Measurements from ENCODE around the gene CORO2A. TPM values are rescaled to one million over a fixed set of nuclear protein-coding genes. Genes with fewer than 3 reads are reported as not detected.
A peak's percentile ranks its signal among the peaks of the same experiment; 100 is the strongest.

Gene CORO2A
- total RNA-seq, 2 donors from 2014 or later: 56.5 to 70.4 TPM

DNA sequence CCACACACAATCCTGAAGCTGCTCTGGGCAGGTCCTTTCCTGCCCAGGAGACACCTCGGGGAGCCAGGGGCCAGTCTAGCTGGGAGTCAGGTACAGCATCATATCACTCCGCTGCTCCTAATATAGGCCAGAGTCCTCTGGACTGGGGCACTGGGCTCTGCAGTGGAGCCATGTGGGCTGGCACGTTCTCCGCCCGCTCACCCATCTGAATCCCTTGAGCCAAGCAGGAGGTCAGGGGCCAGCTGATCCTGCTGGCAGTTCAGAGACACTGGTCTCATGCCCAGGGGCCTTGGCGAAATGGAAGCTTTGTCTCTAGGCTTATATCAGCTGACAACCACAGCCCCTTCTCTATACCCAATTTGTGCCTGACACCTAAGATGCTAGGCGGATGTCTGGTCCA is 9.3 kb upstream of the CORO2A start:
- DNase-seq (no peak), ATAC-seq (no peak)
- intact Hi-C loops (cut with DNase I, micrococcal nuclease): loop anchor here in 1 of 2 donors (10.0 kb wide), 1 partner anchor 53 kb away; the partner anchor contains the start of gene TBC1D2

DNA sequence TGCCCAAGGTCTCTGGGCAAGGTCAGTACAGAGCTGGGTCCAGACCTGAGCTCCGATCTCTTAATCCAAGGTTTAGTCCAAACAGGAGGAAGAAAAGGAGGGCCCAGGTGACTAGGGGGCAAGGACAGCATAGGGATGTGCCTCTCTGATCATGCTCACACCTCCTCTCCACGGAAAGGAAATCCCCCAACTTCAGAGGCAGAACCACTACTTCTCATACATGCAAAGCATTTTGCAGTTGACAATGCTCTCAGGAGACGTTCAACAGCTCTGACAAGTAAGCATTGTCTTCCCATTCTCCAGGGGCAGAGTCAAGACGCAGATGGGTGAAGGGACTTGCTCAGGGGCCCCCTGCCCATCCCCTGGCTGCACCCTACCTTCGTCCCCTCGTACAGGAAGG is 8.7 kb upstream of the CORO2A start:
- ATAC-seq (no peak), DNase-seq (no peak)
- intact Hi-C loops (cut with DNase I, micrococcal nuclease): loop anchor here in 1 of 2 donors (10.0 kb wide), 1 partner anchor 54 kb away; the partner anchor contains the start of gene TBC1D2

DNA sequence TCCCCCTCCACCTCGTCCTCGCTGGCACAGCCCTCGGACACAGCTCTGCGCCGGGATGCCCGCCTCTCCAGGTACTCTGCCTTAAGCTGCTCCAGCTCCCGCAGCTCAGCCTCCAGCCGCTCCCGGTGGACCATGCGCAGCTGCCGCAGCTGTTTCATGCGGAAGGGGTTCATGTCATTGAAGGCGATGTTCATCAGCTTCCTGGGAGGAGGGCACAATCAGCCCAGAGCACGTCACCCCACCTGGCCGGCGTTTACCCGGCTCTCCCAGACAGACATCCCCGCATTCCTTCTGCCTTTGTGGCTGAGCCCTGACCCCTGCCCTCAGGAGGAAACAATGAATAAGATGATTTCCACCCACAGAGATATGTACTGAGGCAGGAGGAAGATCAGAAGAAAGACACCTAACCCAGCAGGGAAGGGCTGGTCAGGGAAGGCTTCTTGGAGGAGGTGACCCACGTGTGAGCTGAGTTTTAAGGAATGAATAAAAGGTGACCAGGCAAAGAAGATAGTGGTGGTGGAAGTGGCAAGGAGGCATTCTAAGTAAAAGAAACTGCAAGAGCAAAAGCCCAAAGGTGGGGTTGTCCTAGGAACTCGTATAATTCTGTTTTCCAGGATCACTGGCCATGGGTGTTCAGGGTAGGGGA is 7.1 kb upstream of the CORO2A start:
- ATAC-seq: no peak
- intact Hi-C loops (cut with DNase I, micrococcal nuclease): loop anchor here in 1 of 2 donors (10.0 kb wide), 1 partner anchor 55 kb away; the partner anchor contains the start of gene TBC1D2
- no peak for DNase-seq

DNA sequence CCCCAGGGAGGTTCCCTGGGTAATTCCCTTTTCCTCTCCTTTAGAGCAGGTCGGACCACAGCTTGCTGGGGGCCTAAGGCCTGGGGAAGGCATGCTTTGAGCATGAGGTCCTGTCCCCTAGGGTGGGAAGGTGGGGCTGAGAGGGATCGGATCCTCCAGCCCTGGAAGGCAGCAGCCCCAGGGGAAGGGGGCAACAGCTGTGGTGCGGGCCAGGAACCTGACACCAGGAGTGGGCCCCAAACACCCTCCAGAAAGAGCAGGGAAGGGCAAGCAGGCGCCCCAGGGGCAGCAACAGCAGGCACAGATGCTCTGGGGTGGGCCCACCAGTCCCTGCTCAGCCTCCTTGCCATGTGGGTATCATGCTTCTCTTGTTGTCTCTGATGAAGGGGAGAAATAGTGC is 3.2 kb upstream of the CORO2A start:
- ATAC-seq (no peak), DNase-seq (no peak)
- intact Hi-C loops (cut with DNase I, micrococcal nuclease): no loop called here

DNA sequence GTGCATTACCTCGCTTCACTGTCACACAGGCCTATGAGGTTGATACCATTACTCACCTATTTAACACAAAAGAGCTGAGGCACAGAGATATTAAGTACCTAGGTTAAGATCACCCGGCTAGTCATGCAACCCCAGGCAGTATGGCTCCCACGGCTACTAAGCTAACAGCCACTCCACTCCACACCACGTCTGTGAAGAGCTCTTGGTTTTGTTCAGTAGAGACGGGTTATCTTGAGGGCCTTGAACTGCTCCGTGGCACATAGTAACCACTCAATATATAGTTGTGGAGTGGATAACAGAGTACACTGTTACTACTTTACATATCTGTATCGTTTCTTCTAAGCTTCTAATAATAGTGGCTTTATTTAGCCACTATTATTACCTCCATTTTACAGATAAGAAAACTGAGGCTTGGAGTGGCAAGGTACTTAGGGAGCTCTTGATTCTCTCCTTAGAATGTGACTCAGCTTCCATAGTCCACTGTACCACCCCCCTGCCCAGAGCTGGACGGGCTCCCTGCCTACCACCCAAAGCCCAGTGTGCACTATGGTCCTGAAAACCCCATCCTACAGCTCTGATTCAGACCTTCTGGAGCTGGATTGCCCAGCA is 1.0 kb upstream of the CORO2A start:
- intact Hi-C loops (cut with DNase I, micrococcal nuclease): no loop called here
- DNase-seq (no peak), ATAC-seq (no peak)

DNA sequence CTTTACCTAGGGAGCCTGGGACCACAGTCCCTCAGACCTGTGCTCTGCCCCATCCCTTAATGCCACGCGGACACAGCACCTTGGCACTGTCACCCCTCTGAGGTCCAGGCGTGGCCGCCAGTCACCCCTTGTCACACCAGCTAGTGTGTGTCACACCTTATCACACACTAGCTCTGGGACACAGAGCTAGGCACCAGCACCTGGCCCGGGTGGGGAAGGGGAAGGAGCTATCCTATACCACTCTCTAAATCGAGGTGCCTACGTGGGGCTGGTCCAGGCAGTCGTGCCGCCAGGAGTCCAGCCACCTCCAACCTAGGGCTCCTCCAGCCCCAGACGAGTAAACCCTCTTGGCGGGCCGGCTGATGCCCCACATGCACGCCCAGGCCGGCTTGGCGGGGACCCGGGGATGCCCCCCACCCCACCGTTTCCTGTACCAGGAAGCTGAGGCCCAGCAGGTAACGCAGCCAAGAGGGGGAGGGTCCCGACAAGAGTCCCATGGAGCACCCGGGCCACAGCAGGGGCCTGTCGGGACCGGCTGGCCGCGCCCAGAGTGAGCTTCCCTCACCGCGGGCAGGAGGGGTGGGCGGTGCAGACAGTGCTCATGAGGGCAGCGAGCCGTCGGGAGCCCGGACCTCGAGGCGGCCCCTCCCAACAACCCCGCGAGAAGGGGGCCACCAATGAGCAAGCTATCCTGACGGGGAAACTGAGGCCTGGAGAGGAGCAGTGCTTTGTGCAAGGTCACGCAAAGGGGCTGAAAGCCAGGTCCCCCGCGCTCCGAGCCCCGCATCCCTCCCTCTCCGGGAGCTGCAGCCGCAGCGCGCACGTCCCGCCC is 550 bp downstream of the CORO2A start:
- intact Hi-C loops (cut with DNase I, micrococcal nuclease): no loop called here
- ATAC-seq: peak; percentile 53
- DNase-seq: peak; percentile 60 to 70

DNA sequence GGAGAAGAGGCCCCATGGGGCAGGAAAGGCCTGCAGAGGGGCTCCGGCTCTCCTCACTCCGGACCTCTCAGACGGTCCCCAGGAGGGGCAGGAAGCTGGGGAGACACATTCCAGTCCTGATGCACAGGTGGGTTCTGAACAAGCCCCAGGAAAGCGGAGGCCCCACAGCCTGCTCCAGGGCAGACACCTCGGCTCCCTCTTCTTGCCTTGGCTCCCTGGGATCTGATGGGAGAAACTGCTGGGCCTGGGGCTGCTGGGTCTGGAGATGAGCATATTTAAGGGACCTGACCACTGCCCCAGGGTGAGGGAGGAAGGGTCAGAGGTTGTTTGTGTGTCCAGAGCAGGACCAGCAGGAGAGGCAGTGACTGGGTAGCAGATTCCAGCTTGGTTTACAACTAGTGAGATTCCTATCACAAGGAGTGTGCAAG is 1.2 kb downstream of the CORO2A start:
- intact Hi-C loops (cut with DNase I, micrococcal nuclease): no loop called here
- no peak for ATAC-seq
- DNase-seq: no peak

DNA sequence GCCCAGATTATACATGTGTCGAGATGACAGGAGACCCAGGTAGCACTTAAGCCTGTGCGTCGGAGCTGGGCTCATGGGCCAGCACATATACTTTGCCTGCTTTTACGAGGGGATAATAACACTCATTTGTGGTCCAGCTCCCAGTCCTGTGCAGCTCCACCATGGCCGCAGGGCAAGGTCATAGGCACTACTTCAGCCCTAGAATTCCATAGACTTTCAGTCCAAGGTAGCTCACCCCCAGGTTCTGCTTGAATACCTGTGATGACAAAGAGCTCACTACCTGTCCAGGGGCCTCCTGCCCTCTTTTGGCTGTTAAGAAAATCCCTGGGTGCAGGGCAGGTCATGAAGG is 1.7 kb downstream of the CORO2A start:
- ATAC-seq: no peak
- DNase-seq: no peak
- intact Hi-C loops (cut with DNase I, micrococcal nuclease): no loop called here

DNA sequence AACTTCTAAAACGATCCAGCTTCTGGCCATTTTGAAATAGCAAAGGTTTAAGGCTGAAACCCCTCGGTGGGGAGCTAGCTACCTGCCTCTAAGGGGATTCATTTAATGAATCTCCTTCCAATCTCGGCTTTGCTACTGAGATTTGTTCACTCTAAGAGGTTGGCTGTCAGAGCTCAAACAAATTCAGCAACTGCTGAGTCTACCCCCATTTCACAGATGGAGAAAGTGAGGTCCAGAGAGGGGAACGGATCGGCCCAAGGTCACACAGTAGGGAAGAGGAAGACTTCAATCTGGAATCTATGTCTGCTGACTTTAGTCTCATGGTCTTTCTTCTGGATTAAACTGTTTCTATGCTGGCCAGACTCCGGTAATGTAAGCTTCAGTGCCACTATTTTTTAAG is 3.0 kb downstream of the CORO2A start:
- no peak for DNase-seq
- intact Hi-C loops (cut with DNase I, micrococcal nuclease): no loop called here
- ATAC-seq: no peak

DNA sequence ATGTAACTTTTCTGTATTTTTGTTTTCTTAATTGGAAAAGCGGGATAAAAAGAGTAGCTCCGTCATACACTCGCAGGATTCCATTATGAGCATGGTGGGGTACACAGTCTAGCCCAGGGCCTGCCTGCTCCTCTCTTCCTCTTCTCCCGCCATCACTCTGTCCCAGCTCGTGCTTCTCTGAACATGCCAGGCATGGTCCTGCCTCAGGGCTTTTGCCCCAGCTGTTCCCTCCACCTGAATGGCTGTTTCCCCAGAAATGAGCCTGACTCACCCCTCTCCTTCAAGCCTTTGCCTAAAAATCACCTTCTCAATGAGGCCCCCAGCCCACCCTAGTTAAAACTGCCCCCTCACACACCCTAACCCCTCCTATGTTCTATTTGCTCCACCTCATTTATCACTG is 4.5 kb downstream of the CORO2A start:
- DNase-seq: no peak
- intact Hi-C loops (cut with DNase I, micrococcal nuclease): no loop called here
- no peak for ATAC-seq

DNA sequence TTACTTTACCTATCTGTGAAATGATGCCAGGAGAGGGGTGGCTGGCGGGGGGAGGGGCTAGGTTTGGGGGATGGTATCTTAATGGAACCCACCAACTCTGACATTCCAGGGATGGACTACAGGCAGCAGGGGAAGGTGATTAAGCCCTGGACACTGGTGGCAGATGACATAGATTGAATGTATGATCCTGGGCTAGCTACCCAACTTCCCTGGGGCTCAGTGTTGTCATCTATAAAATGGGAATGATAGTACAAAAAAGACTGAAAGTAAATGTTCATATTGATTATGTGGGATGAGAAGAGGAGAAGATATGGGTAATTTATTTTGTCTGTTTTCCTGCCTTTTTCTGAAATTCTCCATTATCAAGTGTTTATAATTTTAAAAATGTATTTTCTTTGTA is 6.2 kb downstream of the CORO2A start:
- no peak for DNase-seq
- intact Hi-C loops (cut with DNase I, micrococcal nuclease): no loop called here
- ATAC-seq: no peak

DNA sequence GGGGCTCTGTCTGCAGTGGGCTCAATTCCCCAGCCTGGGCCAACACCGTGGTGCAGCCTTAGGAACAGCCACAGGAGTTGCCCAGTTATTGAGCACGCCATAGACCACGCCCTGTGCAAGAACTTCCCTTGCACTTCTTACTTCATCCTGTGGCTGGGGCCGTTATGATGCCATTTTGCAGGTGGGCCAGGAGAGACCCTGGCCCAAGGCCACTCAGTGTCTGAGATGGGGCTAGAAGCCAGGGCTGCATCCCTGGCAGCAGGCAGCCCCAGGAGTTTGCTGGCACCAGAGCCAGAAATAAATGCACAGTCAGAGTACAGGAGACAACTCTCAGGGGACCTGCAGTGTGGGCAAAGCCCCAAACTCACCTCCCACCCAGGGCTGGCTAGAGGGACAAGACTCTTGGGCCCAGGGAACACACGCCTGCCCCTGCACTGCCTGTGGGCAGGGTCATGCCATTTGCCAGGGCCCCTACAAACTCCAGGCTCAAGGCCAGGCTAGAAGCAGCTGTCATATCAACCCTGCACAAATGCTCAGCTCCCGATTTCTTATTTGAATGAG is 6.7 kb downstream of the CORO2A start:
- intact Hi-C loops (cut with DNase I, micrococcal nuclease): no loop called here
- ATAC-seq (no peak), DNase-seq (no peak)

DNA sequence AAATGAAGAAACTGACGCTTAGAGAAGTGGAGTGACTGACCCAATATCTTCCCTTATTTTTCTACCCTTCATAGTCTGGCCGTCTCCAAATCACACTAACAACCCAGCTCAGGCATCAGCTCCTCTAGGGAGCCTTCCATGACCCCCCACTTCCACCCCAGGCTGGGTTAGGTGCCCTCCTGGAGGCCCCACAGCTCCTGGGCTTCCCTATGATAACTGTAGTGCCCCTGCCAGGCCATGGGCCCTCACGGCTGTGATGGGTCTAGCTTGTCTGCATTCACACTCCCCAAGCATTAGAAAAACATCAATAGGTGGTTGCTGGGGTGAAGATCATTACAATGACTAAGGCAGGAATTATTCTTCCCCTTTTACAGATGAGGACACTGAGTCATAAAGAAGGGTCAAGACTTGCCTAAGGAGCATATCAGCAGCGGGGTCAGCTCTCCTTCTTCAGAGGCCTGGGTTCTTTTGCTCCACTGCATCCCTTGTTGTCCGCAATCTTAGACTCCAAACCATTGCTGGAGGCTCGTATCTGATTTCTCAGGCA is 7.3 kb downstream of the CORO2A start:
- no peak for DNase-seq
- intact Hi-C loops (cut with DNase I, micrococcal nuclease): no loop called here
- ATAC-seq: no peak

DNA sequence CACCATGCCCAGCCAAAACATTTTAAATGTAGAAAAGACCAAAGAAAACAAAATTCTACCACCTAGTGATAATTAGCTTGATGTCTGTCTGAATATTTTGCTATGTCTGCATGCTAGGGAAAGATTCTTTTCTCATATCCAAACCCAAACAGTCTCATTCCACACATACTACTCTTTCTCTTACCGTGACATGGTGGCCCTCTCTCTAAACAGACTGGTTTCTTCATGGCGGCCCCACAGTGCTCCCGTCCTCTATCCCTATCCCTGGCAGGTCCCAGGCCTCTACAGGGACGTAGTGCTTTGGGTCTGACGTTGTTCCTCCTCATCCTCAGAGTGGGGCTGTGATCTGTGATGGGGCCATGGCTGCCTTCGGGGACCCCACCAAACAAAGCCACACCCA is 8.1 kb downstream of the CORO2A start:
- intact Hi-C loops (cut with DNase I, micrococcal nuclease): no loop called here
- no peak for DNase-seq
- no peak for ATAC-seq

DNA sequence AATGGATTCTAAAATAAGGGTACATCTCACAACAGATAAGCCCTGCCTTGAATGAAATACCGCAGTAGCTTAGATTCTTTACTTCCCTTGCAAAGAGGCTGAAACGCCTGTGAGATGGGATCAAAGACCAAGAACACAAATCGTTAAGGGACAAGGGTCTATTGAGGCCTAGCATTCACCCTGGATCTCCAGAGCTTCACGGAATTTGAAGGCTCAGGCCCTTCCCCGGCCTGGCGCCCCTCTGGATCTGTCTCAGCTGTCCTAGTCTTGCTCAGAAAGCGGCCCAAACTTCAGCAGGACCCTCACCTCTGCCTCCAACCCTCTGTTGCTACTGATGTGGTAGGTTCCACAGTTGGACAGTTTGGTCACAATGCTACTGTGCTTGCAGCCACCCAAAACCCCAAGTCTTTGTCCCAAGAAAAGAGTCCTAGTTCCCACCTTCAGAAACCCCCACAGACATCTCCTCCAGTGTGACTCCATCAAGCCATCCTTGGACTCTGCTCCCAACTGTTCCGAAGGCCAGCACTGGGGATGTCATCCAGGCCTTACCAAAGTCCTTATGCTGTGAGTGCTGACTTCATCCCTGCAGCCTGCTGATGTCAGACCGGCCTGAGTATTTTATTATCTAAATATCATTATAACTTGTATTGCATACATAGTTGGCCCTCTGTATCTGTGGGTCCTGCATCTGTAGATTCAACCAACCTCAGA is 9.4 kb downstream of the CORO2A start:
- no peak for DNase-seq
- intact Hi-C loops (cut with DNase I, micrococcal nuclease): no loop called here
- peak; percentile 47 for ATAC-seq

DNA sequence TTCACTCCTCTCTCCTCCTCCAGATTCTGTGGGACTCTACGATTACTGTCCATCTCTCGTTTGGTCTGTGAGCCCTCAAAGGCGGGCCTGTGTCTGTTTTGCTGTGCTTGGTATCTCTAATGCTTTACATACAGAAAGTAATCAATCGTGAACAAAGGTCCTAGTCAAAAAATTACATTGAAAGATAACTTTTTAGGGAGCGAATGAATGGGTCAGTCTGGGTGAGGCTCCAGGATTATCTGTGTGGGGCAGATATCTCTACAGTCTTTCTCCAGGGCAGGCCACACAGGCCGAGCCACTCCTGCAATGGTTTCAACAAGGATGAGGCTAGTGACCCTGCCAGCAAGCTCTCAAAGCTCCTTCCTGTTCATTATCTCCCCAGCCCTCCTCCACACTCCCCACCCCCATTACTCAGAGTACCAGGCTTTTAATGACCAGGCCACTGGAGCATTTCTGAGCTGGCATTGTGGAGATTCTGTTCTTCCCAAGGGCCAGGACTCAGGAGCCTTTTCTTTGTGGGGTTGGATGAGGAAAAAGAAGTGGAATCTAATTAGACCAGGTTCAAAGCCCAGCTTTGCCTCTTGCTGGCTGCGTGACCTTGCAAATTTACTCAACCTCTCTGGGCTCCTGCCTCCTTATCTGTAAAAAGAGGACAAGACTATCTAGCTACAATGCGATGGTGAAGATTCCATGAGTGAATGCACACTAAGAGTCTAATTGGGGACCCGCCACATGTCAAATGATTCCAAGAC is 10.2 kb downstream of the CORO2A start:
- DNase-seq (no peak), ATAC-seq (no peak)
- intact Hi-C loops (cut with DNase I, micrococcal nuclease): no loop called here

DNA sequence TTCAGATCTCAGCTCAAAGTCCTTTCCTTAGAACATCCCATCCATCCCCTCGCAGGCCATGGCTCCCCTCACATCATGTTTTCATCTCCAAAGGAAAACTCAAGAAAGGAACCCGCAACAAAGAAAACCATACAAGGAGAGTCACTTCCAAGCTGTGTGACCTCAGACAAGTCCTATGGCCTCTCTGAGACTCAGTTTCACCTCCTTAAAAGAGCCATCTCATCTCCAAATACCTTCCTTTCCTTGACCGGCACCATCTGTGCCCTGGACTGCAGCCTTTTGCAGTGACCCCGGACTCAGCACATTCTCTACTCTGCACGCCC is 10.7 kb downstream of the CORO2A start:
- ATAC-seq (no peak), DNase-seq (no peak)
- intact Hi-C loops (cut with DNase I, micrococcal nuclease): no loop called here

DNA sequence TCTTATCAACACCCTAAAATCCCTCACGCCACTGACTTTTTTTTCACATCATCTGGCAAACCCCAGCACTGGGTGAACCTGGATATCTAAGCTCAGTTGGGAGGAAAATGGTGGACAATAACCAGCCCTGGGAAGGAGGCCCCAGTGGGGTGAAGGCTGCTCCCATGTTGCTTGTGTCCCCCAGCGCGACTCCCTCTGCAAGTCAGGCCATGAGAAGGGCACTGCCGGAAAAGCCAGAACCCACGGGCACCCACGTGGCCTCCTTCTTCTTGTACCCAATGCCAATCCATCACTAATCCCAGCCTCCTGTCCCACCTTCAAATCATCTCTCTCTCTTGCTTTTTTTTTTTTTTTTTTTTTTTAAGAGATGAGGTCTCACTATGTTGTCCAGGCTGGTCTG is 11.4 kb downstream of the CORO2A start:
- intact Hi-C loops (cut with DNase I, micrococcal nuclease): no loop called here
- ATAC-seq (no peak), DNase-seq (no peak)

Data from left colon (tissue), 2 donors.